ENCODE data around the gene CSPG4. TPM values are rescaled to one million over a fixed set of nuclear protein-coding genes. Genes with fewer than 3 reads are reported as not detected.
A peak's percentile ranks its signal among the peaks of the same experiment; 100 is the strongest.

The CSPG4 gene
- total and polyA plus RNA-seq, 2 of the 8 experiments (the other 6 are each of a cell fraction or from before 2014, with no cell fraction given): 1.4 to 3.0 TPM

GRCh38 chr15:75641179-75641503 lies 71.5 kb downstream of the CSPG4 start:
- Histone ChIP-seq H3K4me2 (ENCODE audit: insufficient read depth in 1 of 2, low read depth in 2 of 2, low read length in 2 of 2) (peak overlapping the region; percentile 73 to 98; a peak in 3 of 4 replicates), H3K9me3 (ENCODE audit: insufficient read depth in 2 of 2, low read depth in 1 of 2, low read length in 1 of 2) (no peaks in the 10 kb centered on the region), H3K23ac (ENCODE audit: insufficient read length) (no peak overlapping the region), H3K4ac (replicated peaks; ENCODE audit: insufficient read length, low read depth, low read length) (no peak overlapping the region), H4K20me1 (replicated peaks in 1 of 2; ENCODE audit: control insufficient read depth in 1 of 2, insufficient read depth in 2 of 2, low read length in 2 of 2) (peaks cover 10 to 19% of the 10 kb centered on the region in 2 experiments), H3K79me2 (ENCODE audit: control insufficient read depth in 1 of 2, insufficient read depth in 2 of 2, low read length in 2 of 2) (peaks cover 10 to 32% of the 10 kb centered on the region in 2 experiments), H3K27ac (ENCODE audit: low read depth, low read length) (no peak overlapping the region; the same call in 1 of the 2 replicates), H3K36me3 (ENCODE audit: control insufficient read depth in 2 of 4, insufficient read depth in 4 of 4, low read length in 3 of 4) (0 out of 8 replicates have a peak, but pooled peaks cover 0 to 4% (median 0%) of the 10 kb centered on the region in 4 experiments), H3K4me1 (replicated peaks in 1 of 4; ENCODE audit: control insufficient read depth in 3 of 4, insufficient read depth in 4 of 4, low read length in 3 of 4) (peaks cover 0 to 8% (median 5%) of the 10 kb centered on the region in 4 experiments; a peak in 5 of 7 replicates), H4K5ac (ENCODE audit: insufficient read length, low read depth, low read length) (no peak overlapping the region), H3K79me1 (ENCODE audit: low read depth, low read length) (peaks cover 13% of the 10 kb centered on the region), H4K91ac (replicated peaks; ENCODE audit: insufficient read length, low read length) (no peak overlapping the region), H3K14ac (ENCODE audit: insufficient read length) (no peak overlapping the region), H3K23me2 (ENCODE audit: low read depth, low read length) (peaks cover 9% of the 10 kb centered on the region), H2AFZ (ENCODE audit: low read length) (no peak overlapping the region), H2AK5ac (ENCODE audit: low read depth, low read length) (no peak overlapping the region), H2BK120ac (replicated peaks; ENCODE audit: low read depth, low read length) (no peak overlapping the region), H3K27me3 (replicated peaks in 1 of 4; ENCODE audit: control insufficient read depth in 3 of 4, extremely low read depth in 1 of 4, insufficient read depth in 3 of 4, low read length in 3 of 4) (peaks cover 0 to 5% (median 4%) of the 10 kb centered on the region in 4 experiments; a peak in 5 of 7 replicates), H2BK20ac (ENCODE audit: low read length) (no peak overlapping the region), H3K4me3 (ENCODE audit: extremely low read depth in 1 of 4, insufficient read depth in 2 of 4, low read depth in 3 of 4, low read length in 4 of 4) (peak overlapping the region in 2 of 4 experiments; percentile 51 to 82; a peak in 4 of 8 replicates), H2BK15ac (ENCODE audit: low read length) (no peak overlapping the region), H3K18ac (ENCODE audit: extremely low read depth, low read length) (no peak overlapping the region), H3K56ac (replicated peaks; ENCODE audit: insufficient read length, low read depth, low read length) (no peak overlapping the region), H3K9ac (replicated peaks in 1 of 4; ENCODE audit: extremely low read depth in 1 of 4, low read depth in 3 of 4, low read length in 3 of 4) (0 out of 7 replicates have a peak overlapping the region, but pooled peaks of 1 of the 4 experiments have one; percentile 97), H2BK12ac (ENCODE audit: low read depth, low read length) (no peak overlapping the region), H4K8ac (ENCODE audit: extremely low read depth, insufficient read depth, low read length) (no peak overlapping the region), H2BK5ac (ENCODE audit: low read depth, low read length) (no peak overlapping the region)
- WGBS, 2 experiments (ENCODE audit: extremely low coverage in 1 of 2, insufficient coverage in 1 of 2, insufficient read length in 1 of 2, insufficient replicate concordance in 2 of 2, low coverage in 1 of 2, low lambda C conversion rate in 2 of 2, missing lambda C conversion rate in 1 of 2): 77% methylated on average over 4 of the region's 4 CpGs; no CpG with 5 or more reads in 1 of the 2 experiments
- TF ChIP-seq MAX (IDR thresholded peaks at IDR 0.05) (no peak), EZH2 (IDR thresholded peaks at IDR 0.05; ENCODE audit: low read depth, low read length, severe bottlenecking) (no peak), SP1 (IDR thresholded peaks at IDR 0.05; ENCODE audit: low read depth, low read length) (no peak), KDM1A (IDR thresholded peaks at IDR 0.05; ENCODE audit: borderline replicate concordance, low read length) (no peak), RAD21 (IDR thresholded peaks at IDR 0.05 in 1 of 2, conservative IDR thresholded peaks at IDR 0.05 in 1 of 2; ENCODE audit: low read depth in 2 of 2, low read length in 2 of 2) (no peak), GTF2F1 (IDR thresholded peaks at IDR 0.05; ENCODE audit: borderline replicate concordance, low read depth, low read length) (no peak), E2F6 (IDR thresholded peaks at IDR 0.05) (no peak), NANOG (IDR thresholded peaks at IDR 0.05; ENCODE audit: insufficient read depth, low read depth, low read length, poor library complexity, severe bottlenecking) (no peak), RFX5 (IDR thresholded peaks at IDR 0.05; ENCODE audit: borderline replicate concordance, low read depth, low read length) (no peak)
- DNase-seq (ENCODE audit: low read depth in 1 of 2, low spot score in 2 of 2) (no peak), FAIRE-seq (no peak)
- CTCF ChIA-PET (ENCODE audit: partially characterized antibody): interaction anchor here (0.6 to 5.4 kb wide), 8 partner anchors 15 to 113 kb away, joined by 3 to 24 read pairs (median 4); partner anchors contain the start of gene SNUPN
- POLR2A ChIA-PET (ENCODE audit: partially characterized antibody): interaction anchor here (1.0 to 8.2 kb wide), 9 partner anchors 12 to 189 kb away, joined by 3 to 73 read pairs (median 9); partner anchors contain the start of genes SIN3A and SNUPN

Data from H1 (cell line).